GM18508 (cell line): ENCODE data around the gene CD82.

Source experiments
- ATAC-seq: cut with Tn5 transposase; IDR thresholded peaks from one replicate; pipeline ENCODE4 v1.9.1; 2021; ENCODE audit warnings: moderate number of reproducible peaks; ENCODE audit not compliant: insufficient read depth, unreplicated experiment

The CD82 gene

DNA sequence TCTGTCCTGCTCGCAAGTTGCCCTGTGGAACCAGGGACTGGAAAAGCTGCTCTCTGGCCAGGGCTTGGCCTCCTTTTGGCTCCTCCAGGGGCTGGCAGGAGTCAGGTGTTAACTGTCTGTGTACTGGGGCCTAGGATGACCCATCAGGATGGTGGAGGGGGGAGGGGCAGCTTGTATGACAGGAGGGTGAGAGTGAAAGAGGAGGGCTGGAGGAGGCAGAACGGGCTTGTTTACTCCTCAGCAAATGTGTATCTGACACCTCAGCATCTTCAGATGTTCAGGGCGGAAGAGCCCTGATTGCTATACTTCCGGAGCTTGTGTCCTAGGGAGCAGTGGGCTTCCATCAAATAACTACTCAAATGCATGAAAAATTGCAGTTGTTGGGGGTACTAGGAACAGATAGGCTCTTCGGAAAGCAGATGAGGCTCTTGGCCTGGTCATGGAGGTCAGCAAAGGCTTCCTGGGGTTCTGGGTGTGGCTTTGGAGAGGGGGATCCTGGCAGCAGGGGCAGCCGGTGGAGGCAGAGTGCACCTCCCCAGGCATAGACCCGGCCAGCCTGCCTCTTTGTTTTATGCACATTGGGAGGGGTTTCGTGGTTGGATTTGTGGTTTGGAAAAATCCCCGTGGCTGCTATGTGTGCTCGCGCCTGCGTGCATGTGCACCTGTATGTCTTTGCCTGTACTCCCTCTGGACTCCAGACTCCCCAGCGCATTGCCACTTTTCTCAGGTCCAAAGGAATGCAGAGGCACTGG, 31.2 kb downstream of the CD82 start:
- no peak for ATAC-seq

DNA sequence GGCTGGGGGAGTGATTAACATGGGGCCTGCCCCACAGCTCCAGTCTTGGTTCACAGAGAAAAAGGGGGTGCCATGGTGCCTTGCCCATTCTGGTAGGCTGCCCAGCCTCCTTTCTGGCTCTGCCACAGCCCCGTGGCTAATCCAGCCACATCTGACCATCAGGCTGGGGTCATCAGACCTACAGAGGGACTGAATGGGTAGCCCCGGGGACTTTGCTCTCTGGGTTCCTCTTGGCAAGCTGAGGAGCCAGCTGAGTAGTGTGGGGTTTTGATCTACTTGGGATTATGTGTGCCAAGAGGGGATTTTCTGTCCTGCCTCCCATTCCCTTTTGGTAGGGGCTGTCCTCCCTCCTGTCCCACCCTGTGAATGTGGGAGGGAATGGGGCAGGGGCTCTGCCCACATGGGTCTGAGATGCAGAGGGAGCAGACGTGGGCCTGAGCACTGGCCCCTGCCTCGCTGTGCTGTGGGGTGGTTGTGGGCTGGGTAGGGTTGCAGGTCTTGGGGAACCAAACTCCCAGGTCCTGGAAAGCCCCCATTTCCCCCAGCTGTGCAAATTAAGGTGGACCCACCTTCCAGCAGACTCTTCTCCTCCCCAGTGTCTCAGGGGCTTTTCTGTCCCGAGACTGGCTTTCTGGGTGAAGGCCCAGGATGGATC, 32.0 kb downstream of the CD82 start:
- ATAC-seq, result no peak

DNA sequence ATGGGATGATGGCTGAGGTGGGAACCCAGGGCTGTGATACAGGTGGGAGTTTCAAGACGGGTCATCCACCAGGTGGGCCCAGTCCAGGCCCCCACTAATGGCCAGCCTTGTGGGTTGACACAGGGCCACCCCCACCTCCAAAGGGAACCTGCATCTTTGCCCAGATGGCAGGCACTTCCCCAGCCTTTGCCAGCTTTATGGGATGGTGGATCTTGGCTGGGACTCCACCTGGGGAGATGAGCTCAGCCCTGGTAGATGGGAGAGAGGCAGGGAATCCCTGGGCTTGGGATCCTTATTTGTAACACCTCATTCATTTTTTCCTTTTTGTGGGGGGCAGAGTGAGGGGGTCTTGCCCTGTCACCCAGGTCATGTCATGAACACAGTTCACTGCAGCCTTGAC, 33.4 kb downstream of the CD82 start:
- no peak for ATAC-seq

DNA sequence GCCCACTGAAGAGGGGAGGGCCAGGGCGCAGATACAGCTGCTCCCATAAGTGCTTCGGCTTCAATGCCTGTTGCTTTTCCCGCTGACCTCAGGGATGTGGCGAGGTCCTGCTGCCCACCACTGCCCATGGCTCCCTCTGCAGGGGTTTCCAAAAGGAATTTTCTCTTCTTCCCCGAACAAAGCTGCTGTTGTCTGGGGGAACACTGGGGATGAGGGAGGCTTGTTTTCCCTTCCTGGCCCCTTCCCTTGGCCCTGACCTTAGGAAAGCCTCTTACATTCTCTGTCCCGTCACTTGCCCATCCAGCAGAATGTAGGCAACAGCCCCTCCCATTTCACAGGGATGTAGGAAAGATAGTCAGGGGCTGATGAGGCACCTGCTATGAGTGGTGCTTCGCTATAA, 34.8 kb downstream of the CD82 start:
- ATAC-seq, result no peak

DNA sequence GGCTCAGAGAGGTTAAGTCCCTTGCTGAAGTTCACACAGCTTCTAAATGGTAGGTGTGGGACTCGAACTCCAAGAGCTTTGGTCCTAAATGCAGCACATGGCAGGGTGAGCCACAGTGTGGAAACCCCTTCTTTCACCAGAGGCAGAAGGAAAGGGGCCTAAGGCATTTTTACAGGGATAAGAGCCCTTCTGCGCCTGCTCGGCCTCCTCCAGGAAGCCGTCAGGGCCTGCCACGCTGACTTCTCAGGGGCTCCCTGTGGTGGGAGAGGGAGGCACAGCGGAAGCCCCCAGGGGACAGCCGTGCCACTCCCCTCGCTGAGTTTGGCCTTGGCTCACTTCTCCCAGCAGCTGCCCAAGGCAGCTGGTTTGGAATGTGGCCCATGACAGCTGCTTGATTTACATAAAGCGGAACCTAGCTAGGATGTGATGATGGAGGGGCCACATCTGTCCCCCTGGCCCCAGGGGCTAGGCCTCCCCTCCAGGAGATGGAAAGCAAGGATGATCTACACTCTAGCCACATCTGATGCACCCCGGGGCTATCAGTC, 35.4 kb downstream of the CD82 start:
- ATAC-seq, result no peak

DNA sequence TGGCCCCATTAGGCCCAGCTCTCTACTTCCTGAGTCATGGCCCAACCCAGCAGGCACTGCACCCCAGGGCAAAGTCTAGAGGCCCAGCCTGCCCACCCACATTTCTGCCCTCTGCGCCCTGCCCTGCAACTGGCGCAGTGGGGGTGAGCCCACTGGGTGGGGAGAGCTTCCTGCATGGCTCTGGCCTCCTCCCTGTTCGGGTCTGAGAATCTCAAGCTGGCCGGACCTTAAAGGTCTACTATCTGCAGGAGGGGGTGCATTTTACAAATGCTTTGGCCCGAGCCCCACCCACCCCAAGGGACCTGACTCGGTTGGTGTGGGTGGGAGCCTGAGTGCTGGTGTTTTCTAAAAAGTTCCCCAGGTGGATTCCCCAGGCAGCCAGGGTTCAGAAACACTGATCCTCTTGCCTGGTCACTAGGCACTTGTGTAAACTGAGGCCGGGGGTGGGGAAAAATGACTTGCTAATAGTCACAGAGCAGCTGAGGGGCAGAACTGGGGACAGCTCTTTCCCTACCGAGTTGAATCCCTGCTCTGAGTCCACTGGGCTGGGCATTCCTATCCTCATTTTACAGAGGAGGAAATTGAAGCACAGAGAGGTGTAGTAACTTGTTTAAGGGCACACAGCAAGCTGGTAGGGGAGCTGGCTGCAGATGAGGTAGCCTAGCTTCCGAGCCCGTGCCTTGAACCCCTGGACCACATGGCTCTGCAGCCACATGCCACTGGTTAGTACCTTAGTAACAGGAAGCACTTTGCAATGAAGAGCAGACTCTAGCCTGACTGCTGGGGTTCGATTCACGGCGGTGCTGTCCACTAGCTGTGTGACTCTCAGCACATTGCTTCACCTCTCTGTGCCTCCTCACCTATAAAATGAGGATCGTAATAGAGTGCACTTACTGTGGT, 36.3 kb downstream of the CD82 start:
- ATAC-seq, result no peak

DNA sequence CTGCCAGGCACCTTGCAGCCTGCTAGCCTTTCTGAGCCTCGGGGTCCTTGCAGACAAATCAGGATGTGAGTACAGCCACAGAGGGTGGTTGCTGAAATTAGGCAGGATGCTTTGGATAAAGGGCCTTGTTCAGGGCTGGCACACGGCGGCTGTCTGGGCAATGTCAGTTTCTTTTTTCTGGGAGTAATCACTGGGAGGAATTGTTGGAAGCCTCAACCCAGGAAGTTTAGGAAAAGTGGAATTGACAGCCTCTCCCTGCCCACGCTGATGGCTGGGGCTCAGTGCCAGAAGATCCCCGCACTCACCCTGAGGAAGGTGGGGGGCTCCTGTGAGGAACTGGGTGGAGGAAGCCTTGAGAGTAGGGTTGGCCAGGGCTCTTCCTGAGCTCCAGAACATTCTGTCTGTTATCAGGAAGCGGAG, 37.4 kb downstream of the CD82 start:
- ATAC-seq, result no peak

DNA sequence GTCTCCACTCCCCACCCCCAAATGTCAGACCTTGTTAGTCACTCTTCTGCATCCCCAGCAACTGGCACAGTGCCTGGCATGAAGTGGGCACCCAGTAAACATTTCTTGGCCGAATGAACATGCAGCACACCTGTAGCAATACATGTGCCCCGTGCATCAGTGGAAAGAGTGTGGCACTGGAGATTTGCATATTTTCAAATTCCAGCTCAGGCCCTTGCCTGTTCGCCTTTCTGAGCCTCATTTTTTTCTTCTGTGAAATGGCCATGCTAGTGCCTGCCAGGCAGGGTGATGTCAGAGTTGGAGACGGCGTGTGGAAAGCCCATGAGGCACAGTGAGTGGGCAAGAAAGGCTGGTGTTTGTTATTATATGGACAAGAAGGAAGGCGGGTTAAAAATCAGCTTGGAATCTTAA, 38.7 kb downstream of the CD82 start:
- ATAC-seq, result no peak

DNA sequence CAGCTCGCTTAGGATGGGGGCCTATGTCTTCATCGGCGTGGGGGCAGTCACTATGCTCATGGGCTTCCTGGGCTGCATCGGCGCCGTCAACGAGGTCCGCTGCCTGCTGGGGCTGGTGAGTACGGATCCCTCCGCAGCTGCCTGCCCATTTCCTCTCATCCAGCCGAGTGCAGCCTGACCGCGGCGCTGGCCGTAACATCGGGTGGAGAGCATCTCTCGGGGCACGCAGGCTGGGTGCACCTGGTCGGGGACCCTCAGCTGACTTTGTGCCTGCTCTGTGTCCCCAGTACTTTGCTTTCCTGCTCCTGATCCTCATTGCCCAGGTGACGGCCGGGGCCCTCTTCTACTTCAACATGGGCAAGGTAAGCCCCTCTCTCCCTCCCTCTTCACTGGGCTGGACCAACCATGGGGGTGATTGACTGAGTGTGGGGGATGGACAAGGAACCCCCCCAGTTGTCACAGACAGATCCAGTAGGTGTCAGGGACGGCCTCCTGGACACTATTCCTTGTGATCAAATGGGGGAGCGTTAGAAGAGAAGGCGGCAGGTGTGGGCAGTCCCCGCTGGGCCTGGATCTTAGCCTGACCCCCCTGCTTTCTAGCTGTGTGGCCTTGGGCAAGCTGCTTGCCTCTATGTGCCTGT, 39.7 kb downstream of the CD82 start:
- ATAC-seq, result no peak

DNA sequence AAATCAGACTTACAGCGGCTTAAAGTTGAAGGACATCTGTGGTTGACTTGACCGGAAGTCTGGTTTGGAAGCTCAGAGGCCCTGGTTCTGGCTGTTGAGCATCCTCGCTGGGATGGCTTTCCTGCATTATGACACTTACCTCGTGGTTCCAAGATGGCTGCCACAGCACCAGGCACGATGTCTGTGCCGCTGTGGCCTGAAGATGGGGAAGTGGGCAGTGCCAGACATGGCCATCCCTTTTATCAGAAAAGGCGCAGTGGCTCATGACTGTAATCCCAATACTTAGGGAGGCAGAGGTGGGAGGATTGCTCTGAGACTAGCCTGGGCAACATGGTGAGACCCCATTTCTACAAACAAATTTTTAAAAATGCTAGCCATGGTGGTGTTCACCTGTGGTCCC, 40.5 kb downstream of the CD82 start:
- ATAC-seq, result no peak

DNA sequence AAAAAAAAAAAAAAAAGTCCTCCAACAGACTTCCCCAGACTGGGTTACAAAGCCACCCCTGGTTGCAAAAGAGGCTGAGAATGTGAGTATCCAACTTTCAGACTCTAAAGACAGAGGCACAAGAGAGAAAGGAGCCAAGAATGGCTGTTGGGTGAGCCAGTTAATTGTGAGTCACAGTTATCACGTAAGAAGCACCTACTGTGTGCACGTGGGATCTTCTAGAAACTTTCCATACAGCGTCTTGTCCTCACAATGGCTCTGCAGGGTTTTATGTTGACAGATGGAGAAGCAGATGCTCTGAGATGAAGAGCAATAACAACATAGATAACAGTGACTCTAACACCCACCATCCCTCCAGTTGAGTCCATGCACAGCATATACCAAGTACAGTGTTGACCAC, 41.0 kb downstream of the CD82 start:
- no peak for ATAC-seq

DNA sequence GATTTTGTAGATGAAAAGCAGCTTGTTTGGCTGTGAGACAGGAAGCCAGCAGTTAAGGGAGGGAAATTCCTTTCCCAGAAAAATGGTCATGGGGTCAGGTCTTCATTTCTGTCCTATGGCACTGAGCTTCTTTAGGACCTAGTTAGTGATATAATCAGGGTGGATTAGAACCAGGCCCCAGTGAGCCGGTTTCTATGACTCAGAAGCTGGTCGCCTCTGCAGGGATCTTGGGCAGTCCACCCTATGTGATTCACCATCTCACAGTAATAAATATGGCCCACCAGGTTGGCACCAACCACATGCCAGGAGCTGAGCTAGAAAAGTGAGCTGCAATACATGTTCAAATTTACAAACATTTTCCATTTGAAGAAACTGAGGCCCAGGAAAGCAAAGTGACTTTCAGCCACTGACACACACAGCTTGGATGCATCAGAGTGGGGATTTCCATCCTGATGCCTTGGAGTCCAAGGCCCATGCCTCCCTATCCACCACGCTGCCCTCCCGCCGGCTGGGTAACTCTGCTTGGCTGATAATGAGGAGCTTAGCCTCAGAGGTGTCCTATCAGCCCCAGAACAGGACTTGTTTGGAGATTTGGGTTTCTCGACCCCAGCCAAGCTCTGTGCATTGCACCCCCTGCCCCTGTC, 42.0 kb downstream of the CD82 start:
- no peak for ATAC-seq

DNA sequence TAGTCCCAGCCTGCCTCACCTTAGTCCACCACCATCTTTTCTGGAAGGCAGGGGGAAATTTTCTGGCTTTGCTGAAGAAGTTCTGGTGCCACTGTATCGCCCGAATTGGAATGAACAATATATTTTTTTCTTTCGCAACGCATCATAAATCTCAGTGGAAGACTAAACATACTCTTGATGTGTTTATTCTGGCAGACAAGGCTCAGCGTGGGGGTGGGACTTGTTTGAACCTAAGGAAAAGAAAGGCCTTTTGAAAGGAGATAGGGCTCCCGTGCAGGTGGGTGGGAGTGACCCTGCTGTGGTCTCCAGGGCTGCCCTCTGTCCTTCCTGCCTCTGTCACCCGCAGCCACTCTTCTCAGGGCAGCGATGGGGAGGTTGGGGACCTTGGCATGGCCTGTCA, 42.5 kb downstream of the CD82 start:
- no peak for ATAC-seq

DNA sequence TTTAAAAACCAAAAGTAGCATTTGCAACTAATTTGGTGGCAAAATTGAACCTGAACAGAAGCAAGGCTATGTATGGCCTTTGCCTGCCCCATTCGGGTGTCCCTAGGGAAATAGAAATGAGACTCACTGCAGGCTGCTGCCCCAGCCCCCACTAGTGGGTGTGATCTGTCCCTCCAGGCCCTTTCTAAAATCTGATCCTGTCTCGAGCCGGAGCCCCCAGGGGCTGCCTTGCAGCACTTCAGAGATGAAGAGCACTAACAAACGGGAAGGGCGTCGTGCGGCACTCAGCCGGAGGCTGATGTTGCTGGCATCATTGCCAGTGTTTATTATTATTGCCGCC, 43.2 kb downstream of the CD82 start:
- no peak for ATAC-seq

DNA sequence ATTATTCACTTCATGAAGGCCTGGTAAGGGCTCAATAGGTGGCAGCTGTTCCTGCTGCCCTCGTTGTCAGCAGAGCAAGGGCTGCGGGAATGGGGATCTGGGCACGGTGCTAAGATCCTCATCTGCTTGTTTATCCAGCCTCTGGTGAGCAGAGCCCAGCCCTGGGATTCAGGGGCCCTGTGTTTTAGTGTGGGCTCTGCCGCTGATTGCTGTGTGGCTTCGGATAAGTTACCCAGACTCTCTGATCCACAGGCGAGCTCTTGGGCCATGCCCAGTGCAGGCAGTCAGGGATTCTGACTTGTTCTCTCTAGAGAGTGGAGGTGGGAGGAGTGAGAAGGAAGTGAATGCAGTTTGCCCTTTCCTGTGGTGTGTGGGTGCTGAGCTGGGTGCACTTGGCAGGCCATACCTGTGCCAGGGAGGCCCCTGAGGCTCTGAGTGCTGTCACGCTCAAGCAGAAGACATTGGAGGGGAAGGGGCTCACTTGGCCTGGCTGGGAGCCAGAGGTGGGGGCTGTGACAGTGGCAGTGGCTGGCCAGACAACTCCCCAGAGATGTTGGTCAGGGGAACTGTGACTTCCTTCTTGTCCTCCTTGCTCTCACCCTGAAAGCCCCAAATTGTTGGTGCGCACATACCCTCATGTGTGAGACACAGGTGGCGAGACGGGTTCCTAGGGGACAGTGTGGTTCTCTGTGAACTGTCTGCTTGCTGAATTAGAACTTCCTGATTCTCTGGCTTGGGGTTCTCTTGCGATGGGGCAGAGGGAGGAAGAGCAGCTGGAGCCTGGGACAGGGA, 43.7 kb downstream of the CD82 start:
- ATAC-seq, result peak; percentile 35

DNA sequence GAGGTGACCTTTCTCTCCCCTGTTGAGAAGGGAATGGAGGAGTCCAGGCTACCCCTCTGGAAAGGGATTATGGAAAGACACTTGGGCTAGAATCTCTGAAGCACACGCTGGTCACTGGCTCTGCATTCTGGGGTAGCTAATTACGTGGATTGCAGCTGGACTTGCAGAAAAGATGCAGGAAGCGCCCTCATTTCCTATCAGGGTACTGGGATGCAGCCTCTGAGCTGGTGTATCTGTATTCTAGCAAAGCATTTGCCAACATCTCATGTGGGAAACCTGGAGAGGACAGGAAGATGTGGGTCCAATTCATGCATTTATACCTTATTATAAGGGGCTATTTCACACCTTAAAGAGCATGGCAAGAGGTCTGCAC, 44.3 kb downstream of the CD82 start:
- ATAC-seq, result no peak

DNA sequence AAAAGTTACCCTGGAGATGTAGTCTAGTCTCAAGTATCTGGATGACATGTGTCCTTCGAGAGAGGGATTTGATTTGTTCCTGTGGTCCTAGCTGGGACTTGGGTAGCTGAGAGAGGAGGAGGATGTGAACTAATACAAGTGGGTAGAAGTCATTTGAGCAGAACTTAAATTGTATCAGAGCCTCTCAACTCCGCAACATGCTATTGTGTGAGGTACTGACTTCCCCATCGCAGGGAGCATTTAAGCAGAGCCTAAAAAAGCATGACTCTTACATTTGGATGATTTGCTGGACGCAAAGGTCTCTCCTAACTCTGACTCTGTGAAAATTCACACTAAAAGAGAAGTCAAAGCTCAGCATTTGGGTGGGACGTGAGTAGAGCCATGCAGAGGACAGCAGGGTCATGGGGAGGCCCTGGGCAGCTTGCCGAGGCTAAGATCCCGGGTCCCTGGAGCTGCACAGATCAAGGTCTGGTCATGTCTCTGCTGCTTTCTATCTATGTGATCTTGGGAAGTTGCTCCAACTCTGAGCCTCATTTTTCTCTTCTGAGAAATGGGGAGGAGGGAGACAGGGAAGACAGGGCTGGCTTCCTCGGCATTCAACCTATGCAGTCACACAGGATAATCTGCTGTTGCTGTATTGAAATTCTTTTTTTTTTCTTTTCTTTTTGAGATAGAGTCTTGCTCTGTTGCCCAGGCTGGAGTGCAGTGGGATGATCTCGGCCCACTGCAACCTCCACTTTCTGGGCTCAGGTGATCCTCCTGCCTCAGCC, 44.9 kb downstream of the CD82 start:
- ATAC-seq, result no peak

DNA sequence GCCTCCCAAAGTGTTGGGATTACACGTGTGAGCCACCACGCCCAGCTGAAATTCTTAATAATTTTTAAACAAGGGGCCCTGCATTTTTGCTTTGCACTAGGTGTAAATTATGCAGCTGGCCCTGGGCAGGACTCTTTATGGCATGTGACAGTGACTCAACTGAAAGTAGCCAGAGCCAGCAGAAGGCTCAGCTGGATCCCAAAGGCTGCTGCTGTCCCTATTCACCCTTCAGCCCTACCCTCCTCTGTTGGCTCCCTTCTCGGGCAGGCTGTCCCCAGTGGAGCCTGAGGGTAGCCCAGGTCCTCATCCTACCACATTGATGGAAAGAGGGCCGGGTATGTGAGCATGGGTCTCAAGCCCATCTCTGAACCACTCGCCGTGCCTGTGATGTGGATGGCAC, 45.6 kb downstream of the CD82 start:
- no peak for ATAC-seq
